Type B pancreatic cell (in vitro differentiated cells): ENCODE results near the gene R3HCC1L. TPM values are rescaled to one million over a fixed set of nuclear protein-coding genes. Genes with fewer than 3 reads are reported as not detected.

ENCODE experiments used
- DNase-seq: peaks from one replicate; pipeline ENCODE4 v3.0.0; 2021; ENCODE audit warnings: mixed read lengths; ENCODE audit not compliant: unreplicated experiment; ENCODE audit errors: extremely low spot score
- H3K27ac Mint-ChIP-seq: 2 replicates; pipeline ENCODE4 v1.8.0; 2021; ENCODE audit warnings: mild to moderate bottlenecking, mixed read lengths
- H3K27me3 Mint-ChIP-seq: 2 replicates; pipeline ENCODE4 v1.8.0; 2021; ENCODE audit warnings: mixed read lengths
- H3K36me3 Mint-ChIP-seq: 2 replicates; pipeline ENCODE4 v1.8.0; 2021; ENCODE audit warnings: mixed read lengths
- H3K4me1 Mint-ChIP-seq: one replicate; pipeline ENCODE4 v1.8.0; 2021; ENCODE audit warnings: mixed read lengths; ENCODE audit not compliant: unreplicated experiment
- H3K4me3 Mint-ChIP-seq: 2 replicates; pipeline ENCODE4 v1.8.0; 2021; ENCODE audit warnings: mild to moderate bottlenecking, mixed read lengths
- H3K9me3 Mint-ChIP-seq: 2 replicates; pipeline ENCODE4 v1.8.0; 2021; ENCODE audit warnings: mixed read lengths
- total RNA-seq: library from RNA; stranded (reverse); gene quantifications from 2 replicates; pipeline ENCODE4 v1.2.1, GENCODE V29; 2021; ENCODE audit warnings: low replicate concordance
- TF ChIP-seq, protein P1 (sequence below): fragments of 200-600 bp; sonication (generic); conservative IDR thresholded peaks from 2 replicates; pipeline ENCODE4 v1.5.0; 2021; ENCODE audit warnings: antibody characterized with exemption, mild to moderate bottlenecking

R3HCC1L gene
- total RNA-seq, 1 donor from 2014 or later: 15.4 TPM

GRCh38 chr10:98267894-98268693, 133.6 kb downstream of the R3HCC1L start, which contains the start of gene LOXL4:
LOXL4 (minus strand) TSS chr10:98268194; CDS start chr10:98263019, 5,175 bp downstream.
- TF ChIP-seq, protein P1, sequence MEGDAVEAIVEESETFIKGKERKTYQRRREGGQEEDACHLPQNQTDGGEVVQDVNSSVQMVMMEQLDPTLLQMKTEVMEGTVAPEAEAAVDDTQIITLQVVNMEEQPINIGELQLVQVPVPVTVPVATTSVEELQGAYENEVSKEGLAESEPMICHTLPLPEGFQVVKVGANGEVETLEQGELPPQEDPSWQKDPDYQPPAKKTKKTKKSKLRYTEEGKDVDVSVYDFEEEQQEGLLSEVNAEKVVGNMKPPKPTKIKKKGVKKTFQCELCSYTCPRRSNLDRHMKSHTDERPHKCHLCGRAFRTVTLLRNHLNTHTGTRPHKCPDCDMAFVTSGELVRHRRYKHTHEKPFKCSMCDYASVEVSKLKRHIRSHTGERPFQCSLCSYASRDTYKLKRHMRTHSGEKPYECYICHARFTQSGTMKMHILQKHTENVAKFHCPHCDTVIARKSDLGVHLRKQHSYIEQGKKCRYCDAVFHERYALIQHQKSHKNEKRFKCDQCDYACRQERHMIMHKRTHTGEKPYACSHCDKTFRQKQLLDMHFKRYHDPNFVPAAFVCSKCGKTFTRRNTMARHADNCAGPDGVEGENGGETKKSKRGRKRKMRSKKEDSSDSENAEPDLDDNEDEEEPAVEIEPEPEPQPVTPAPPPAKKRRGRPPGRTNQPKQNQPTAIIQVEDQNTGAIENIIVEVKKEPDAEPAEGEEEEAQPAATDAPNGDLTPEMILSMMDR: no peak
- Mint-ChIP-seq H3K27me3 (peaks cover 64% of the 10 kb centered on the region), H3K4me3 (peak within 1 kb of the TSS; percentile 86), H3K36me3 (no peaks in the 10 kb centered on the region), H3K9me3 (no peaks in the 10 kb centered on the region), H3K4me1 (peaks cover 35% of the 10 kb centered on the region), H3K27ac (peak within 1 kb of the TSS; percentile 50)
- DNase-seq: no peak

GRCh38 chr10:98268694-98269431, 134.4 kb downstream of the R3HCC1L start:
- peak overlapping the region; percentile 80 for H3K4me3 Mint-ChIP-seq
- peak overlapping the region; percentile 48 for H3K27ac Mint-ChIP-seq
- TF ChIP-seq, protein P1: no peak
- H3K4me1 Mint-ChIP-seq: peaks cover 39% of the 10 kb centered on the region
- DNase-seq: no peak
- no peaks in the 10 kb centered on the region for H3K9me3 Mint-ChIP-seq
- peaks cover 68% of the 10 kb centered on the region for H3K27me3 Mint-ChIP-seq
- no peaks in the 10 kb centered on the region for H3K36me3 Mint-ChIP-seq

DNA sequence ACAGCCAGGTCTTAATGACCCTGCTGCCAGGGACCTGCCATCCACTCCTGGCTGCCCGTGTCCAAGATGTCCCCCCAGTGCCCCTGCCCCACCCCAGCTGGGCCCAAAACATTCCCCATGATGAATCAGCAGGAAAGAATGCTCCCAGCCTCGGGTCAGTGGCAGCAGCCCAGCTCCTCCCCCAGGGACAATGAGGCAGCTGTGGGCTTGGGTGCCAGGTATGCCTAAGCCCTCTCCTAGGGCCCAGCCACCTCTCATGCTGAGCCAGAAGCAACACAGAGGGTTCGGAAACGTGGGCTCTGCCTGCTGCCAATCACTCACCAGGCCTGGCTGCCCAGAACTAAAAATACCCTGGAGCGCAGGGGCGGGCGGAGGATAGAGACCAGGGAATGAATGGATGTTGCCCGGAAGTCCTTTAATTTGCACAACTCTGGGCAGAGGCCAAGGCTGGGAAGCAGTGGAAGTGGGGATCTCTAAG, 135.0 kb downstream of the R3HCC1L start:
- TF ChIP-seq, protein P1: no peak
- Mint-ChIP-seq H3K27ac (peak overlapping the region; percentile 48), H3K9me3 (no peaks in the 10 kb centered on the region), H3K4me3 (peak overlapping the region; percentile 80), H3K36me3 (no peaks in the 10 kb centered on the region), H3K4me1 (peaks cover 35% of the 10 kb centered on the region), H3K27me3 (peaks cover 68% of the 10 kb centered on the region)
- no peak for DNase-seq

GRCh38 chr10:98270073-98270740, 135.8 kb downstream of the R3HCC1L start:
- H3K27ac Mint-ChIP-seq: peak overlapping the region; percentile 37

GRCh38 chr10:98270786-98271185, 136.3 kb downstream of the R3HCC1L start:
- TF ChIP-seq, protein P1: no peak
- no peak overlapping the region for H3K27ac Mint-ChIP-seq
- no peak for DNase-seq
- H3K4me3 Mint-ChIP-seq: peak overlapping the region; percentile 22
- H3K4me1 Mint-ChIP-seq: peaks cover 35% of the 10 kb centered on the region
- no peaks in the 10 kb centered on the region for H3K36me3 Mint-ChIP-seq
- no peaks in the 10 kb centered on the region for H3K9me3 Mint-ChIP-seq
- peaks cover 73% of the 10 kb centered on the region for H3K27me3 Mint-ChIP-seq

More at GRCh38 chr10:98270073-98270740, 135.8 kb downstream of the R3HCC1L start:
- peak overlapping the region; percentile 22 for H3K4me3 Mint-ChIP-seq
- TF ChIP-seq, protein P1: no peak
- peaks cover 70% of the 10 kb centered on the region for H3K27me3 Mint-ChIP-seq
- no peaks in the 10 kb centered on the region for H3K9me3 Mint-ChIP-seq
- no peaks in the 10 kb centered on the region for H3K36me3 Mint-ChIP-seq
- DNase-seq: no peak
- H3K4me1 Mint-ChIP-seq: peaks cover 35% of the 10 kb centered on the region
